ENCODE results near the gene PCDHGC3. TPM values are rescaled to one million over a fixed set of nuclear protein-coding genes. Genes with fewer than 3 reads are reported as not detected.

Gene PCDHGC3
- total and polyA plus RNA-seq, 2 of the 8 experiments (the other 6 are each of a cell fraction or from before 2014, with no cell fraction given) = 4.7 to 18.6 TPM

- TF ChIP-seq TEAD4 (IDR thresholded peaks at IDR 0.05; ENCODE audit: low read depth, low read length) = no peak
- peak; percentile 11; the same call in 1 of the 2 replicates for TF ChIP-seq SUZ12 (IDR thresholded peaks at IDR 0.05; ENCODE audit: low read length)
- H3K4me3 ChIP-seq (ENCODE audit: extremely low read depth in 1 of 4, insufficient read depth in 2 of 4, low read depth in 3 of 4, low read length in 4 of 4) = peak overlapping the region; percentile 68 to 85 (median 74); a peak in 5 of 8 replicates
- 87% methylated on average over 24 of the region's 24 CpGs; no CpG with 5 or more reads in 1 of the 2 experiments for WGBS, 2 experiments (ENCODE audit: extremely low coverage in 1 of 2, insufficient coverage in 1 of 2, insufficient read length in 1 of 2, insufficient replicate concordance in 2 of 2, low coverage in 1 of 2, low lambda C conversion rate in 2 of 2, missing lambda C conversion rate in 1 of 2)
These were observed 1.3 kb downstream of the PCDHGC3 start for GRCh38 chr5:141477044-141477575.

More at GRCh38 chr5:141477044-141477575, 1.3 kb downstream of the PCDHGC3 start:
- DNase-seq (ENCODE audit: low read depth in 1 of 2, low spot score in 2 of 2) = no peak
- Histone ChIP-seq H2BK12ac (ENCODE audit: low read depth, low read length) (no peak overlapping the region), H3K9ac (replicated peaks in 1 of 4; ENCODE audit: extremely low read depth in 1 of 4, low read depth in 3 of 4, low read length in 3 of 4) (no peak overlapping the region), H3K79me1 (ENCODE audit: low read depth, low read length) (no peaks in the 10 kb centered on the region), H3K36me3 (ENCODE audit: control insufficient read depth in 2 of 4, insufficient read depth in 4 of 4, low read length in 3 of 4) (no peaks in the 10 kb centered on the region), H2AFZ (ENCODE audit: low read length) (no peak overlapping the region), H3K9me3 (ENCODE audit: insufficient read depth in 2 of 2, low read depth in 1 of 2, low read length in 1 of 2) (no peaks in the 10 kb centered on the region), H2BK5ac (ENCODE audit: low read depth, low read length) (no peak overlapping the region), H3K27me3 (replicated peaks in 1 of 4; ENCODE audit: control insufficient read depth in 3 of 4, extremely low read depth in 1 of 4, insufficient read depth in 3 of 4, low read length in 3 of 4) (peaks cover 11 to 24% (median 23%) of the 10 kb centered on the region in 4 experiments), H4K91ac (replicated peaks; ENCODE audit: insufficient read length, low read length) (no peak overlapping the region), H3K4me1 (replicated peaks in 1 of 4; ENCODE audit: control insufficient read depth in 3 of 4, insufficient read depth in 4 of 4, low read length in 3 of 4) (peaks cover 0 to 5% (median 3%) of the 10 kb centered on the region in 4 experiments; a peak in 4 of 7 replicates), H3K56ac (replicated peaks; ENCODE audit: insufficient read length, low read depth, low read length) (no peak overlapping the region), H3K4ac (replicated peaks; ENCODE audit: insufficient read length, low read depth, low read length) (no peak overlapping the region), H3K18ac (ENCODE audit: extremely low read depth, low read length) (no peak overlapping the region), H2AK5ac (ENCODE audit: low read depth, low read length) (no peak overlapping the region), H2BK120ac (replicated peaks; ENCODE audit: low read depth, low read length) (no peak overlapping the region), H3K23ac (ENCODE audit: insufficient read length) (no peak overlapping the region), H3K14ac (ENCODE audit: insufficient read length) (no peak overlapping the region), H2BK20ac (ENCODE audit: low read length) (no peak overlapping the region), H3K23me2 (ENCODE audit: low read depth, low read length) (no peaks in the 10 kb centered on the region; the same call in 1 of the 2 replicates), H3K79me2 (ENCODE audit: control insufficient read depth in 1 of 2, insufficient read depth in 2 of 2, low read length in 2 of 2) (no peaks in the 10 kb centered on the region), H4K20me1 (replicated peaks in 1 of 2; ENCODE audit: control insufficient read depth in 1 of 2, insufficient read depth in 2 of 2, low read length in 2 of 2) (peaks cover 0 to 14% of the 10 kb centered on the region in 2 experiments), H3K4me2 (ENCODE audit: insufficient read depth in 1 of 2, low read depth in 2 of 2, low read length in 2 of 2) (peak overlapping the region; percentile 98 to 100), H2BK15ac (ENCODE audit: low read length) (no peak overlapping the region), H4K8ac (ENCODE audit: extremely low read depth, insufficient read depth, low read length) (no peak overlapping the region), H4K5ac (ENCODE audit: insufficient read length, low read depth, low read length) (no peak overlapping the region), H3K27ac (ENCODE audit: low read depth, low read length) (no peak overlapping the region)
- FAIRE-seq = no peak
- CTCF ChIA-PET (ENCODE audit: partially characterized antibody) = interaction anchor here (0.8 to 8.6 kb wide), 31 partner anchors 12 to 342 kb away, joined by 3 to 218 read pairs (median 6); partner anchors contain the start of genes PCDHB10, PCDHB12, PCDHB15 and PCDHB5
- POLR2A ChIA-PET (ENCODE audit: partially characterized antibody) = interaction anchor here (1.4 to 1.6 kb wide), 2 partner anchors 16 to 37 kb away, joined by 4 to 5 read pairs; no protein-coding TSS in a partner anchor
